Measurements from ENCODE around the gene CRELD2.

DNA sequence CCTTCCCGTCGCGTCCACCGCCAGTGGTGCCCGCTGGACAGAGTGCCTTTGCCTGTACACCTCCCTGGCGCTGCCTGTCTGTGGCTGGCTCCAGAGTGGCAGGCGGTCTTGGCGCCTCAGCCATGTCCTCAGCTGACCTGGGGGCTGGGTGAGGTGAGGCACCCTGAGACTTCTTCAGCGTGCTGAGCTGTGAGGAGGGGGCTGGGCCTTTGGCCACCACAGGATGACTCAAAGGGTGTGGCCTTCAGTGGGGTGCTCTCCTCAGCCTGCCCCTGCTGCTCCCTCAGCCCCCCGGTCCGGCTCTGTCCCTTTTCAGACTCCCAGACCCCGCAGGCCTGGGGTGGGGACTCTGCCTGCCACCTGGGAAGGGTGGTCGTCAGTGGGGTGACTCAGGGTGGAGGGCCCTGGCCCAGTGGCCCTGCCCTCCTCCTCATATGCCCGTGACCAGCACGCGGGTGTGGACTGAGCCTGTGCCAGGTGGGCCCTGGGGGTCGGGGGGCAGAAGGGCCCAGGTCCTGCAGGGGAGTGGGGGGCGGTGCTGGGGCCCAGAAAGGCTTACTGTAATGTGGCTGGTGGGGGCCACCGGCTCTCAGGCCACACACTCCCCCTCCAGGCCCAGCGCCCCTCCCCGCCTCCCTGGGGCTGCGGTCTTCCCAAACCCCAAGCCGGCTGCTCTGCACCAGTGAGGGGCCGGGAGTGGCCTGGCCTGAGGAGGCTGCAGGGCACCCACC is 15.9 kb downstream of the CRELD2 start:
- TF ChIP-seq, protein P1, sequence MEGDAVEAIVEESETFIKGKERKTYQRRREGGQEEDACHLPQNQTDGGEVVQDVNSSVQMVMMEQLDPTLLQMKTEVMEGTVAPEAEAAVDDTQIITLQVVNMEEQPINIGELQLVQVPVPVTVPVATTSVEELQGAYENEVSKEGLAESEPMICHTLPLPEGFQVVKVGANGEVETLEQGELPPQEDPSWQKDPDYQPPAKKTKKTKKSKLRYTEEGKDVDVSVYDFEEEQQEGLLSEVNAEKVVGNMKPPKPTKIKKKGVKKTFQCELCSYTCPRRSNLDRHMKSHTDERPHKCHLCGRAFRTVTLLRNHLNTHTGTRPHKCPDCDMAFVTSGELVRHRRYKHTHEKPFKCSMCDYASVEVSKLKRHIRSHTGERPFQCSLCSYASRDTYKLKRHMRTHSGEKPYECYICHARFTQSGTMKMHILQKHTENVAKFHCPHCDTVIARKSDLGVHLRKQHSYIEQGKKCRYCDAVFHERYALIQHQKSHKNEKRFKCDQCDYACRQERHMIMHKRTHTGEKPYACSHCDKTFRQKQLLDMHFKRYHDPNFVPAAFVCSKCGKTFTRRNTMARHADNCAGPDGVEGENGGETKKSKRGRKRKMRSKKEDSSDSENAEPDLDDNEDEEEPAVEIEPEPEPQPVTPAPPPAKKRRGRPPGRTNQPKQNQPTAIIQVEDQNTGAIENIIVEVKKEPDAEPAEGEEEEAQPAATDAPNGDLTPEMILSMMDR (IDR thresholded peaks at IDR 0.05; ENCODE audit: borderline replicate concordance, extremely low read depth, low read length, poor library complexity, severe bottlenecking), result no peak
- no peak for TF ChIP-seq EZH2 (IDR thresholded peaks at IDR 0.05; ENCODE audit: borderline replicate concordance, low read depth, low read length, severe bottlenecking)
